IMR-90 (cell line): Measurements from ENCODE around the gene DNAJC6.

Experiments
- MAFK ChIP-seq: IDR thresholded peaks from 2 replicates; pipeline ENCODE4 v1.6.1; 2012; ENCODE audit warnings: low read depth, low read length, improper control_type of control experiment
- MAZ ChIP-seq: IDR thresholded peaks from 2 replicates; pipeline ENCODE4 v1.6.1; 2012; ENCODE audit warnings: low read depth, mild to moderate bottlenecking, low read length, improper control_type of control experiment, moderate library complexity, borderline replicate concordance
- POLR2A ChIP-seq: IDR thresholded peaks from 2 replicates; pipeline ENCODE4 v1.6.1; 2012; ENCODE audit warnings: mild to moderate bottlenecking, low read depth, low read length
- RAD21 ChIP-seq: IDR thresholded peaks from 2 replicates; pipeline ENCODE4 v1.6.1; 2012; ENCODE audit warnings: low read length, improper control_type of control experiment
- RFX5 ChIP-seq: IDR thresholded peaks from 2 replicates; pipeline ENCODE4 v1.8.0; 2012; ENCODE audit warnings: low read depth, mild to moderate bottlenecking, low read length, moderate library complexity
- TF ChIP-seq, protein P1 (sequence below): conservative IDR thresholded peaks from 2 replicates; pipeline ENCODE4 v1.5.1; 2012; ENCODE audit warnings: mild to moderate bottlenecking, low read depth, low read length, improper control_type of control experiment

- TF ChIP-seq POLR2A = no peak
- TF ChIP-seq RFX5 = no peak
- TF ChIP-seq, protein P1, sequence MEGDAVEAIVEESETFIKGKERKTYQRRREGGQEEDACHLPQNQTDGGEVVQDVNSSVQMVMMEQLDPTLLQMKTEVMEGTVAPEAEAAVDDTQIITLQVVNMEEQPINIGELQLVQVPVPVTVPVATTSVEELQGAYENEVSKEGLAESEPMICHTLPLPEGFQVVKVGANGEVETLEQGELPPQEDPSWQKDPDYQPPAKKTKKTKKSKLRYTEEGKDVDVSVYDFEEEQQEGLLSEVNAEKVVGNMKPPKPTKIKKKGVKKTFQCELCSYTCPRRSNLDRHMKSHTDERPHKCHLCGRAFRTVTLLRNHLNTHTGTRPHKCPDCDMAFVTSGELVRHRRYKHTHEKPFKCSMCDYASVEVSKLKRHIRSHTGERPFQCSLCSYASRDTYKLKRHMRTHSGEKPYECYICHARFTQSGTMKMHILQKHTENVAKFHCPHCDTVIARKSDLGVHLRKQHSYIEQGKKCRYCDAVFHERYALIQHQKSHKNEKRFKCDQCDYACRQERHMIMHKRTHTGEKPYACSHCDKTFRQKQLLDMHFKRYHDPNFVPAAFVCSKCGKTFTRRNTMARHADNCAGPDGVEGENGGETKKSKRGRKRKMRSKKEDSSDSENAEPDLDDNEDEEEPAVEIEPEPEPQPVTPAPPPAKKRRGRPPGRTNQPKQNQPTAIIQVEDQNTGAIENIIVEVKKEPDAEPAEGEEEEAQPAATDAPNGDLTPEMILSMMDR = no peak
- no peak for TF ChIP-seq RAD21
- TF ChIP-seq MAZ = no peak
- TF ChIP-seq MAFK = no peak
Measured at GRCh38 chr1:65355031-65355712, 45.8 kb downstream of the DNAJC6 start.
